Vein endothelial cell (primary cell): ENCODE results near the gene CYP51A1. TPM values are rescaled to one million over a fixed set of nuclear protein-coding genes. Genes with fewer than 3 reads are reported as not detected.

Experiments
- total RNA-seq: library from RNA; depleted of rRNA; stranded (reverse); fragments of >200 nt; gene quantifications from 2 replicates; pipeline ENCODE4 v1.2.3, GENCODE V29; 2012

CYP51A1 gene
- total RNA-seq: 63.4 and 147 TPM in 2 replicates

DNA sequence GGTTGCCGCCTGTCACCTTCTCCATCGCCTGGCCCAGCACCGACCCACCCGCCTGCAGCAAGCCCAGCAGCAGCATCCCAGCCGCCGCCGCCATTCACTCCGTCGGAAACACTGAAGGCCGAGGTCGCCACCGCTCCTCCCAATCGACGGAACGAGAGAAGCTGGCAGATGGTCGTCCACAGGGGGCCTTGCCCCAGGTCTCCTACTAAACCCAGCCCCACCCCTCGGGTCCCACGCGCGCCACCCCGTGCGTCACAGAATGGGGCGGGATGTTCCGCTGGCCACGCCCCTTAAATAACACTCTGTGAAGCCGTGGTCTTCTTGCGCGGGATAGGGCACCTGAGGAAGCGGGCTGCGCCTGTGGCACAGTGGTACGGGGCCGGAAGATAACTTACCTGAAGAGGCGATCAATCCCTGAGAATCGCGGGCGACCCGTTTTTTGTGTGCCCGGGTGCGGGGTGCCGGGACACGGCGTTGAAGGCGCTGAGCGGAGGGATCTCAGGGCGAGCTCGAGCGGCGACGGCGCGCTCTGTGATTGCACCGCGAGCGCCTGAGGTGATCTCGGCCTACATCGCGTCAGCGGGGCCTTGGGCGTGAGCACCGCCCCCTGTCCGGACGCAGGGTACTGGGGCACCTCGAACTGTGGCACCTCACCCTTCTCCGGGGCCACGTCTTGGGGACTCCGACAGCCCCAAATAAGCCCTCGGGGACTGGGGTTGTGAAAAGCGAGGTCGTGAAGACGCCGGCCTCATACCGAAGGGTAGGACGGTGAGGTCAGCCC, at the start of gene CYP51A1:
CYP51A1 (minus strand) TSS at position 207 of the 781 bp plus-strand sequence; CDS start at position 94, 113 bp downstream.

GRCh38 chr7:92178928-92179924, 44.9 kb upstream of the CYP51A1 start, which contains the start of gene LRRD1:
Gene LRRD1 (minus strand): TSS chr7:92179142. CDS start chr7:92165202, 13,940 bp downstream.

Other genes with a start within 250 kb of the CYP51A1 start
- 39.8 and 47.8 TPM in 2 replicates for gene AKAP9, start 193.6 kb downstream of the CYP51A1 start, total RNA-seq
- under 0.01 and 0.19 TPM in 2 replicates for gene LRRD1, start 44.7 kb upstream of the CYP51A1 start, total RNA-seq
- 33.3 and 41.2 TPM in 2 replicates for gene KRIT1, start 111.4 kb upstream of the CYP51A1 start, total RNA-seq
- 35.9 and 49.3 TPM in 2 replicates for gene ANKIB1, start 111.5 kb upstream of the CYP51A1 start, total RNA-seq